NCI-H2171 (cell line): Measurements from ENCODE around the gene BABAM2.
"Not testable (repeated sequence)": the region's sequence is repeated elsewhere in the genome, so short reads cannot be mapped to it uniquely, and the experiment has no call there.

Experiments
- DNase-seq: peaks from one replicate; lab custom pipeline; 2025; lab: John Stamatoyannopoulos, UW

Gene BABAM2

GRCh38 chr2:27881815-27882583 lies 8.5 kb upstream of the BABAM2 start:
- DNase-seq, result not testable (repeated sequence)

- DNase-seq, result not testable (repeated sequence)
These were observed 8.0 kb upstream of the BABAM2 start for GRCh38 chr2:27882584-27882922.

- DNase-seq, result no peak
These were observed 5.9 kb upstream of the BABAM2 start for GRCh38 chr2:27884601-27885000.

GRCh38 chr2:27885234-27885633 lies 5.3 kb upstream of the BABAM2 start:
- no peak for DNase-seq

GRCh38 chr2:27885661-27886060 lies 4.9 kb upstream of the BABAM2 start:
- DNase-seq, result no peak

GRCh38 chr2:27886322-27886721 lies 4.2 kb upstream of the BABAM2 start:
- no peak for DNase-seq

- DNase-seq, result no peak
These were observed 3.4 kb upstream of the BABAM2 start for GRCh38 chr2:27887111-27887510.

- no peak for DNase-seq
These were observed 2.7 kb upstream of the BABAM2 start for GRCh38 chr2:27887830-27888229.

- DNase-seq, result no peak
These were observed 1.7 kb upstream of the BABAM2 start for GRCh38 chr2:27888790-27889189.

GRCh38 chr2:27889774-27890145 lies 769 bp upstream of the BABAM2 start:
- DNase-seq, result no peak

GRCh38 chr2:27890924-27891672 lies 569 bp downstream of the BABAM2 start:
- peak; percentile 72 for DNase-seq

GRCh38 chr2:27891673-27892105 lies 1.2 kb downstream of the BABAM2 start:
- no peak for DNase-seq

GRCh38 chr2:27893006-27893405 lies 2.5 kb downstream of the BABAM2 start:
- DNase-seq, result no peak

GRCh38 chr2:27897717-27898116 lies 7.2 kb downstream of the BABAM2 start:
- no peak for DNase-seq

- DNase-seq, result peak; percentile 2
These were observed 10.7 kb downstream of the BABAM2 start for GRCh38 chr2:27901234-27901633.

GRCh38 chr2:27902098-27902497 lies 11.6 kb downstream of the BABAM2 start:
- no peak for DNase-seq

- DNase-seq, result no peak
These were observed 12.5 kb downstream of the BABAM2 start for GRCh38 chr2:27903018-27903417.

GRCh38 chr2:27903649-27904404 lies 13.3 kb downstream of the BABAM2 start:
- DNase-seq, result no peak

GRCh38 chr2:27904405-27904665 lies 13.8 kb downstream of the BABAM2 start:
- no peak for DNase-seq

- no peak for DNase-seq
These were observed 15.5 kb downstream of the BABAM2 start for GRCh38 chr2:27906074-27906473.

- DNase-seq, result no peak
These were observed 17.0 kb downstream of the BABAM2 start for GRCh38 chr2:27907547-27907946.

- no peak for DNase-seq
These were observed 19.4 kb downstream of the BABAM2 start for GRCh38 chr2:27909901-27910300.
